Peyer's patch (tissue), 4 donors: Measurements from ENCODE around the gene IL12RB1.

Experiments
- POLR2A ChIP-seq, 2 donors: fragments of 450-650 bp; IDR thresholded peaks; one replicate each; pipeline ENCODE4 v1.5.1; 2017; ENCODE audit warnings: antibody characterized with exemption in 2 of 2, mild to moderate bottlenecking in 2 of 2, moderate library complexity in 2 of 2
- TF ChIP-seq, protein P1 (sequence below), 6 experiments: fragments of 450-650 bp in 4 of 6; fragments of 200-600 bp in 2 of 6; sonication (generic) in 1 of 6; IDR thresholded peaks; one replicate each; pipeline ENCODE4 v1.5.1; 2017 to 2019; ENCODE audit warnings: antibody characterized with exemption in 6 of 6, mild to moderate bottlenecking in 3 of 6, moderate library complexity in 1 of 6

DNA sequence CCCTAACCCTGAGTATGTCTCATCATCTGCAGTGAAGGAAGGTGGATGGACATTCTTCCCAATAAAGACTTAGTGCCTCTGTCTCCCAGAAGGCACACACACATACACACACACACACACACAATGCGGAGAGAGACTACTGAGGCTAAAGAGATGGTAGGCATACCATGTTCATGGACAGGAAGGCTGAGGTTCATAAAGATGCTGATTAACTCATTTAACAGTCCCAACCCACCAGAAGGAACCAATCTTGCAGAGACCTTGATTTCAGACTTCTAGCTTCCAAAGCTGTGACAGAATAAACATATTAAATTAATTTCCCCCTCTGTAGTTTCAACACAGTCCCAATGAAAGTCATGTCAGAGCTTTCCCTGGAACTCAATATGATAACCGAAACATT lies 45.7 kb downstream of the IL12RB1 start:
- TF ChIP-seq, protein P1, sequence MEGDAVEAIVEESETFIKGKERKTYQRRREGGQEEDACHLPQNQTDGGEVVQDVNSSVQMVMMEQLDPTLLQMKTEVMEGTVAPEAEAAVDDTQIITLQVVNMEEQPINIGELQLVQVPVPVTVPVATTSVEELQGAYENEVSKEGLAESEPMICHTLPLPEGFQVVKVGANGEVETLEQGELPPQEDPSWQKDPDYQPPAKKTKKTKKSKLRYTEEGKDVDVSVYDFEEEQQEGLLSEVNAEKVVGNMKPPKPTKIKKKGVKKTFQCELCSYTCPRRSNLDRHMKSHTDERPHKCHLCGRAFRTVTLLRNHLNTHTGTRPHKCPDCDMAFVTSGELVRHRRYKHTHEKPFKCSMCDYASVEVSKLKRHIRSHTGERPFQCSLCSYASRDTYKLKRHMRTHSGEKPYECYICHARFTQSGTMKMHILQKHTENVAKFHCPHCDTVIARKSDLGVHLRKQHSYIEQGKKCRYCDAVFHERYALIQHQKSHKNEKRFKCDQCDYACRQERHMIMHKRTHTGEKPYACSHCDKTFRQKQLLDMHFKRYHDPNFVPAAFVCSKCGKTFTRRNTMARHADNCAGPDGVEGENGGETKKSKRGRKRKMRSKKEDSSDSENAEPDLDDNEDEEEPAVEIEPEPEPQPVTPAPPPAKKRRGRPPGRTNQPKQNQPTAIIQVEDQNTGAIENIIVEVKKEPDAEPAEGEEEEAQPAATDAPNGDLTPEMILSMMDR (IDR thresholded peaks at IDR 0.05) = no peak
- no peak for TF ChIP-seq POLR2A (IDR thresholded peaks at IDR 0.05)
